ENCODE results near the gene DVL2. TPM values are rescaled to one million over a fixed set of nuclear protein-coding genes. Genes with fewer than 3 reads are reported as not detected.

Gene DVL2
- total RNA-seq (2014; rRNA removed; shearing (Covaris generic)) (41.2 and 45.8 TPM in 2 replicates), polyA plus RNA-seq (2016; fragmentation: Nextera tagmentation; extraction: Ambion mirVana) (18.9 and 19.5 TPM in 2 replicates)

DNA sequence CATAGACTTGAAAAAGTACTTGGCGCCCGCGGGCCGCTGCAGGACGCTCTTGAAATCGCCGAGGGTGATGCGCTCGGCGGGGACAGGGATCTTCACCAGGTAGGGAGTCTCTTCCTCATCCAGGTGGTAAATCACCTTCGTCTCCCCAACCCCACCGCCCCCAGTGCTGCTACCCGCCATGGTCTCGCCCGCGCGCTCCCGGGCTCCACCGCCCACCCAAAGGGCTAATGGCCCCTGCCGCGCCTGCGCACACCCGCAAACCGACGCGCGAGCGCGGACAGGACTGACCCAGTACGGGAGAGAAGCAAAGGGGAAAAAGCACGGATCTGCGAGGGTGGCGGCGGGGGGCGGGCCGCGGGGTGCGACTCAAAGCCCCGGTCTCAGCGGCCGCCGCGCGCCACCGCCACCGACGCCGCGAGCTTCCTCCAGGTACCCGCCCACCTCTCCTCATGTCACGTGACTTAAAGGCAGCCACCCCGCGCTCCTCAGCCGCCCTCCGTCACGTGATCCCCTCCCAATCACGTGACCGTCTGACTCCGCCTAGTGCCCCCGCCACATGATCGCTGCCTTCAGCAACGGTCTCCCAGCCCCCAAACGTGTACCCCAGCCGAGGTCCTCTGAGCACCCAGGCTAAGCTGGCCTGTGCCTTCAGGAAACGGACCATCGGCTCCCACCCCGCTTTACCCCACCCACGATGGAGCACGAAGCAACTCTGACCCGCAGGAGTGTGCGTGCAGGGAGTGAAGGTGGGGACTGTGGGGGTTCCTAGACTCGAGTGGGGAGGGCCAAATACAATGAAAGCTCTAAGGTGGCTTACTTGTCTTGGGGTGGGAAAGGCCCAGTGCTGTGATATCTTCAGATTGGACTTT, at the start of gene DVL2:
TSS of gene DVL2 (minus strand) at position 435 of the 869 bp plus-strand sequence. CDS start at position 180, 255 bp downstream.
- Histone ChIP-seq H3K4me2 (ENCODE audit: unreplicated experiment) (peak within 1 kb of the TSS; percentile 95), H3K4me3 (peak within 1 kb of the TSS; percentile 89), H3K27me3 (replicated peaks; ENCODE audit: insufficient read depth) (no peaks in the 10 kb centered on the region), H3F3A (ENCODE audit: insufficient read depth) (peaks cover 36% of the 10 kb centered on the region), H3K9me3 (ENCODE audit: low read depth) (no peaks in the 10 kb centered on the region), H2AFZ (peak within 1 kb of the TSS; percentile 76), H3K36me3 (ENCODE audit: low read depth) (no peaks in the 10 kb centered on the region; the same call in 1 of the 2 replicates), H4K20me1 (ENCODE audit: insufficient read depth) (no peaks in the 10 kb centered on the region; the same call in 1 of the 2 replicates), H3K9ac (peak within 1 kb of the TSS; percentile 91), H3K27ac (peak within 1 kb of the TSS; percentile 77), H3K9me2 (ENCODE audit: insufficient read depth) (no peaks in the 10 kb centered on the region), H3K79me2 (ENCODE audit: insufficient read depth) (peaks cover 89% of the 10 kb centered on the region), H3K4me1 (ENCODE audit: insufficient read depth) (peaks cover 22% of the 10 kb centered on the region)
- in situ Hi-C loops (cut with MboI), result no loop called here
- WGBS, 2 experiments (ENCODE audit: low coverage in 1 of 2, low lambda C conversion rate in 2 of 2, missing lambda C conversion rate in 2 of 2), result 1 to 2% methylated on average over 44 to 71 of the region's 72 CpGs
- TF ChIP-seq EZH2 (IDR thresholded peaks at IDR 0.05; ENCODE audit: insufficient read depth, poor library complexity, severe bottlenecking) (no peak), EZH2phosphoT487 (IDR thresholded peaks at IDR 0.05; ENCODE audit: insufficient read depth, low read depth) (no peak)
- peak; percentile 98 for DNase-seq

DNA sequence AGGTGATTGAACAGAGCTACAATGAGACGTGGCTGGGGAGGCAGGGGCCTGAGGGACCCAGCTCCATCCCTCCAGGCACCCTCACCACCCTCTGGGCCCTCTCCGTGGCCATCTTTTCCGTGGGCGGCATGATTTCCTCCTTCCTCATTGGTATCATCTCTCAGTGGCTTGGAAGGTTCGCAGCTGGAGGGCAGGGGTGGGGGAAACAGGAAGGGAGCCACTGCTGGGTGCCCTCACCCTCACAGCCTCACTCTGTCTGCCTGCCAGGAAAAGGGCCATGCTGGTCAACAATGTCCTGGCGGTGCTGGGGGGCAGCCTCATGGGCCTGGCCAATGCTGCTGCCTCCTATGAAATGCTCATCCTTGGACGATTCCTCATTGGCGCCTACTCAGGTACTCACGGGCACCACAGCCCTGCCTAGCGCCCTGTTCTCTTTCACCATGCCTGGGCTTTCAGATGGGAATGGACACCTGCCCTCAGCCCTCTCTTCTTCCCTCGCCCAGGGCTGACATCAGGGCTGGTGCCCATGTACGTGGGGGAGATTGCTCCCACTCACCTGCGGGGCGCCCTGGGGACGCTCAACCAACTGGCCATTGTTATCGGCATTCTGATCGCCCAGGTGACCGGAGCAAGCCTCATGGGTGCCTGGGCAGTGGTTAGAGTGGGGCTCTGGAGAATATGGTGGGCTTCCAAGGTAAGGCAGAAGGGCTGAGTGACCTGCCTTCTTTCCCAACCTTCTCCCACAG, 49.3 kb upstream of the DVL2 start:
- Histone ChIP-seq H3F3A (ENCODE audit: insufficient read depth) (peaks cover 6% of the 10 kb centered on the region; the same call in 1 of the 2 replicates), H3K4me3 (no peak overlapping the region), H3K9ac (no peak overlapping the region), H3K27me3 (replicated peaks; ENCODE audit: insufficient read depth) (peaks cover 20% of the 10 kb centered on the region; the same call in 1 of the 2 replicates), H3K27ac (no peak overlapping the region), H3K9me3 (ENCODE audit: low read depth) (no peaks in the 10 kb centered on the region), H2AFZ (no peak overlapping the region), H3K4me2 (ENCODE audit: unreplicated experiment) (no peak overlapping the region), H3K4me1 (ENCODE audit: insufficient read depth) (no peaks in the 10 kb centered on the region), H4K20me1 (ENCODE audit: insufficient read depth) (no peaks in the 10 kb centered on the region), H3K36me3 (ENCODE audit: low read depth) (no peaks in the 10 kb centered on the region), H3K79me2 (ENCODE audit: insufficient read depth) (no peaks in the 10 kb centered on the region), H3K9me2 (ENCODE audit: insufficient read depth) (no peaks in the 10 kb centered on the region)
- TF ChIP-seq EZH2 (IDR thresholded peaks at IDR 0.05; ENCODE audit: insufficient read depth, poor library complexity, severe bottlenecking), result no peak
- TF ChIP-seq EZH2phosphoT487 (IDR thresholded peaks at IDR 0.05; ENCODE audit: insufficient read depth, low read depth), result no peak
- no peak for DNase-seq
- in situ Hi-C loops (cut with MboI), result no loop called here
- WGBS, 2 experiments (ENCODE audit: low coverage in 1 of 2, low lambda C conversion rate in 2 of 2, missing lambda C conversion rate in 2 of 2), result 80 to 84% methylated on average over 18 of the region's 18 CpGs

DNA sequence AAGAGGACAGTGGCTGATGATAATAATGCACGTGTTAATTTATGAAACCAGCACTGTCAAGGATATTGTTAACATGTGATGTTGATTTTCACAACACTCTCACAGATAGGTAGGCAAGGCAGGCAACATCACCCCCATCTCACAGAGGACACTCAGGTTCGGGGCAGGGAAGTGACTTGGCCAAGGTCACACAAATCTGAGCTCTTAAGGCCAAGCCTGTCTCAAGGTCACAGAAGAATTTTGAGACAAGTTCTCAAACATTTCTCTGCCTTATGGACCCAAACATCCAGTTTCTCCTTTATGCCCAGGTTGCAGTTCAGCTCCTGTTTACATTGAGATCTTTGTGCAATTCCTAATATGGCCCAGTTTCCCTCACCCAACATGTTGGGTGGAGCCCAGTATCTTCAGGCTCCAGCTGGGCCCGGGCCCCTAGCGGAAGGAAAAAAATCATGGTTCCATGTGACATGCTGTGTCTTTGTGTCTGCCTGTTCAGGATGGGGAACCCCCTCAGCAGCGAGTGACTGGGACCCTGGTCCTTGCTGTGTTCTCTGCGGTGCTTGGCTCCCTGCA, 48.5 kb upstream of the DVL2 start:
- H3K4me2 ChIP-seq (ENCODE audit: unreplicated experiment), result no peak overlapping the region
- WGBS, 2 experiments (ENCODE audit: low coverage in 1 of 2, low lambda C conversion rate in 2 of 2, missing lambda C conversion rate in 2 of 2), result 32 to 48% methylated on average over 6 of the region's 6 CpGs
- TF ChIP-seq EZH2 (IDR thresholded peaks at IDR 0.05; ENCODE audit: insufficient read depth, poor library complexity, severe bottlenecking) (no peak), EZH2phosphoT487 (IDR thresholded peaks at IDR 0.05; ENCODE audit: insufficient read depth, low read depth) (no peak)
- H3K9ac ChIP-seq, result no peak overlapping the region
- H3K4me3 ChIP-seq, result no peak overlapping the region
- no peaks in the 10 kb centered on the region for H3K4me1 ChIP-seq (ENCODE audit: insufficient read depth)
- H4K20me1 ChIP-seq (ENCODE audit: insufficient read depth), result no peaks in the 10 kb centered on the region
- no peaks in the 10 kb centered on the region for H3K36me3 ChIP-seq (ENCODE audit: low read depth)
- no peaks in the 10 kb centered on the region for H3K79me2 ChIP-seq (ENCODE audit: insufficient read depth)
- peaks cover 6% of the 10 kb centered on the region; the same call in 1 of the 2 replicates for H3F3A ChIP-seq (ENCODE audit: insufficient read depth)
- H3K9me2 ChIP-seq (ENCODE audit: insufficient read depth), result no peaks in the 10 kb centered on the region
- no peak overlapping the region for H2AFZ ChIP-seq
- peaks cover 16% of the 10 kb centered on the region; the same call in 1 of the 2 replicates for H3K27me3 ChIP-seq (replicated peaks; ENCODE audit: insufficient read depth)
- DNase-seq, result peak; percentile 41
- no peak overlapping the region for H3K27ac ChIP-seq
- H3K9me3 ChIP-seq (ENCODE audit: low read depth), result no peaks in the 10 kb centered on the region
- in situ Hi-C loops (cut with MboI), result no loop called here

Data from GM23248 (cell line).